ENCODE measurements around the gene IGF1R. TPM values are rescaled to one million over a fixed set of nuclear protein-coding genes. Genes with fewer than 3 reads are reported as not detected.

Gene IGF1R
- total RNA-seq, 1 experiment from 2014 or later: 71.3 TPM

DNA sequence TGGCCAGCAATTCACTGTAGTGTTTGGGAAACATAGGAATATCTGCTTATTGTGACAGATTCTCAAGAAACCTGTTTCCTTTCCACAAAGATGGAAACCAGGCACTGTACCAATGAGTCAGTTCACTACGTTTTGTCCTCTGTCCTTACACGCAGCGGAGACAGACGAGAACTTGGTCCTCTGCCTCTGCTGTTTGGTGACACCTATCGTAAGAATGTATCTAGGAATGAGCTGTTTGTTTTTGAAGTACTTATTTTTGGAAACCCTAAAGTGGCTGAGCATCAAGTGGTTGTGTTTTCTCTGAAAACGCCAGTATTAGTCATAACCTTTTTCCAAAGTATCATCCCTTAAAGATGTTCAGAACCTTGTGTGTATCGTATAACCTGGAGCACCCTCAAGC, 266.3 kb downstream of the IGF1R start:
- Histone ChIP-seq H3K9me2 (ENCODE audit: insufficient read depth) (no peaks in the 10 kb centered on the region), H3K79me2 (ENCODE audit: low read depth) (no peaks in the 10 kb centered on the region), H3F3A (ENCODE audit: insufficient read depth, low read depth) (no peaks in the 10 kb centered on the region), H3K4me3 (no peak overlapping the region), H3K4me1 (replicated peaks; ENCODE audit: insufficient read depth) (no peaks in the 10 kb centered on the region), H3K9me3 (ENCODE audit: insufficient read depth, low read depth) (no peaks in the 10 kb centered on the region), H4K20me1 (ENCODE audit: insufficient read depth) (no peaks in the 10 kb centered on the region), H2AFZ (no peak overlapping the region), H3K27me3 (ENCODE audit: insufficient read depth, low read depth) (no peaks in the 10 kb centered on the region), H3K27ac (no peak overlapping the region), H3K4me2 (no peak overlapping the region), H3K36me3 (ENCODE audit: low read depth) (no peaks in the 10 kb centered on the region)
- CTCF ChIA-PET: no interaction called here
- intact Hi-C loops (cut with micrococcal nuclease; ENCODE audit: unreplicated experiment): no loop called here
- TF ChIP-seq, protein P1, sequence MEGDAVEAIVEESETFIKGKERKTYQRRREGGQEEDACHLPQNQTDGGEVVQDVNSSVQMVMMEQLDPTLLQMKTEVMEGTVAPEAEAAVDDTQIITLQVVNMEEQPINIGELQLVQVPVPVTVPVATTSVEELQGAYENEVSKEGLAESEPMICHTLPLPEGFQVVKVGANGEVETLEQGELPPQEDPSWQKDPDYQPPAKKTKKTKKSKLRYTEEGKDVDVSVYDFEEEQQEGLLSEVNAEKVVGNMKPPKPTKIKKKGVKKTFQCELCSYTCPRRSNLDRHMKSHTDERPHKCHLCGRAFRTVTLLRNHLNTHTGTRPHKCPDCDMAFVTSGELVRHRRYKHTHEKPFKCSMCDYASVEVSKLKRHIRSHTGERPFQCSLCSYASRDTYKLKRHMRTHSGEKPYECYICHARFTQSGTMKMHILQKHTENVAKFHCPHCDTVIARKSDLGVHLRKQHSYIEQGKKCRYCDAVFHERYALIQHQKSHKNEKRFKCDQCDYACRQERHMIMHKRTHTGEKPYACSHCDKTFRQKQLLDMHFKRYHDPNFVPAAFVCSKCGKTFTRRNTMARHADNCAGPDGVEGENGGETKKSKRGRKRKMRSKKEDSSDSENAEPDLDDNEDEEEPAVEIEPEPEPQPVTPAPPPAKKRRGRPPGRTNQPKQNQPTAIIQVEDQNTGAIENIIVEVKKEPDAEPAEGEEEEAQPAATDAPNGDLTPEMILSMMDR (conservative IDR thresholded peaks at IDR 0.05): no peak
- TF ChIP-seq EZH2 (IDR thresholded peaks at IDR 0.05; ENCODE audit: low read depth): no peak
- no TSS peak for BruUV-seq (replicated peaks)
- no peak for DNase-seq
- POLR2A ChIA-PET (ENCODE audit: unreplicated experiment): no interaction called here

GRCh38 chr15:98916826-98917225, 268.5 kb downstream of the IGF1R start:
- no peaks in the 10 kb centered on the region for H3K27me3 ChIP-seq (ENCODE audit: insufficient read depth, low read depth)
- H4K20me1 ChIP-seq (ENCODE audit: insufficient read depth): no peaks in the 10 kb centered on the region
- H3K9me3 ChIP-seq (ENCODE audit: insufficient read depth, low read depth): no peaks in the 10 kb centered on the region
- no peaks in the 10 kb centered on the region for H3F3A ChIP-seq (ENCODE audit: insufficient read depth, low read depth)
- H2AFZ ChIP-seq: no peak overlapping the region
- ChIA-PET POLR2A (ENCODE audit: unreplicated experiment) (interaction anchor here (0.6 kb wide), 1 partner anchor 252 kb away, joined by 4 read pairs; no protein-coding TSS in a partner anchor), CTCF (no interaction called here)
- H3K9me2 ChIP-seq (ENCODE audit: insufficient read depth): no peaks in the 10 kb centered on the region
- no peaks in the 10 kb centered on the region for H3K36me3 ChIP-seq (ENCODE audit: low read depth)
- DNase-seq: no peak
- H3K4me2 ChIP-seq: no peak overlapping the region
- H3K27ac ChIP-seq: no peak overlapping the region
- H3K4me3 ChIP-seq: no peak overlapping the region
- TF ChIP-seq EZH2 (IDR thresholded peaks at IDR 0.05; ENCODE audit: low read depth): no peak
- TF ChIP-seq, protein P1 (conservative IDR thresholded peaks at IDR 0.05): no peak
- H3K79me2 ChIP-seq (ENCODE audit: low read depth): no peaks in the 10 kb centered on the region
- no peaks in the 10 kb centered on the region for H3K4me1 ChIP-seq (replicated peaks; ENCODE audit: insufficient read depth)
- intact Hi-C loops (cut with micrococcal nuclease; ENCODE audit: unreplicated experiment): no loop called here
- no TSS peak for BruUV-seq (replicated peaks)

DNA sequence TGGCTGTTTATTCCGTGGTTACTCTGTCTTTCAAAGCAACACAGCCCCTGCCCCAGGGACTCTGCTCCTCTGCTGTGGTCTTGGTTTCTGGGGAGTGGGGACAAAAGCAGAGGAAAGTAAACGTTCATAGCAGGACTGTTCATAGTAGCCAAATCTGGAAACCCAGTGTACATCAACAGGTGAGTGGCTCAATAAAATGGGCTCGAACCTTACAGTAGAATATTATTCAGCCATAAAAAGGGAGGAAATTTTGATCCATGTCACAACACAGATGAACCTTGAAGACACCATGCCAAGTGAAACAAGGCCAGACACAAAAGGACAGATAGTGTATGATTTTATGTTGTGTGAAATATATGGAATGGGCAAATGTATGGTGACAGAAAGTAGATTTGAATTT, 269.1 kb downstream of the IGF1R start:
- Histone ChIP-seq H3K4me2 (no peak overlapping the region), H3K4me1 (replicated peaks; ENCODE audit: insufficient read depth) (no peaks in the 10 kb centered on the region), H3K4me3 (no peak overlapping the region), H3F3A (ENCODE audit: insufficient read depth, low read depth) (no peaks in the 10 kb centered on the region), H4K20me1 (ENCODE audit: insufficient read depth) (no peaks in the 10 kb centered on the region), H3K9me3 (ENCODE audit: insufficient read depth, low read depth) (no peaks in the 10 kb centered on the region), H3K79me2 (ENCODE audit: low read depth) (no peaks in the 10 kb centered on the region), H3K36me3 (ENCODE audit: low read depth) (no peaks in the 10 kb centered on the region), H3K9me2 (ENCODE audit: insufficient read depth) (no peaks in the 10 kb centered on the region), H3K27me3 (ENCODE audit: insufficient read depth, low read depth) (no peaks in the 10 kb centered on the region), H3K27ac (no peak overlapping the region), H2AFZ (no peak overlapping the region)
- DNase-seq: no peak
- ChIA-PET POLR2A (ENCODE audit: unreplicated experiment) (no interaction called here), CTCF (no interaction called here)
- TF ChIP-seq, protein P1 (conservative IDR thresholded peaks at IDR 0.05): no peak
- TF ChIP-seq EZH2 (IDR thresholded peaks at IDR 0.05; ENCODE audit: low read depth): no peak
- intact Hi-C loops (cut with micrococcal nuclease; ENCODE audit: unreplicated experiment): no loop called here
- no TSS peak for BruUV-seq (replicated peaks)
